K562 (cell line): Measurements from ENCODE around the gene PAX8. TPM values are rescaled to one million over a fixed set of nuclear protein-coding genes. Genes with fewer than 3 reads are reported as not detected.

Experiments used
- ARNT ChIP-seq, 2 experiments: fragments of 450-650 bp; IDR thresholded peaks; 2 replicates each; pipeline ENCODE4 v1.6.1; 2016; ENCODE audit warnings: mild to moderate bottlenecking in 1 of 2
- ATF7 ChIP-seq: fragments of 450-650 bp; IDR thresholded peaks from 2 replicates; pipeline ENCODE4 v1.7.1; 2014; ENCODE audit warnings: mild to moderate bottlenecking, moderate library complexity
- C11orf30 ChIP-seq: fragments of 450-650 bp; IDR thresholded peaks from 2 replicates; pipeline ENCODE4 v1.6.1; 2016; ENCODE audit warnings: low read depth, mild to moderate bottlenecking
- EHMT2 ChIP-seq: fragments of 450-650 bp; IDR thresholded peaks from 2 replicates; pipeline ENCODE4 v1.6.1; 2018; ENCODE audit warnings: antibody characterized with exemption
- ELF1 ChIP-seq: fragments of 200-800 bp; sonication (Bioruptor generic); IDR thresholded peaks from 2 replicates; pipeline ENCODE4 v1.6.1; 2016; ENCODE audit warnings: missing genetic modification characterization, missing compliant biosample characterization
- MED1 ChIP-seq: sonication (generic); formaldehyde crosslinking; IDR thresholded peaks from 2 replicates; pipeline ENCODE4 v1.8.1; 2023; ENCODE audit warnings: missing genetic modification reagents, borderline replicate concordance
- MTA3 ChIP-seq: fragments of 450-650 bp; formaldehyde crosslinking; IDR thresholded peaks from 2 replicates; pipeline ENCODE4 v1.6.1; 2017; ENCODE audit warnings: mild to moderate bottlenecking, borderline replicate concordance
- NR4A1 ChIP-seq, 2 experiments: fragments of 250-450 bp in 1 of 2; fragments of 450-650 bp in 1 of 2; sonication (Bioruptor Pico) in 1 of 2; IDR thresholded peaks; 2 replicates each; pipeline versions ENCODE4 v1.4.0 to v1.6.1; 2016 to 2020; ENCODE audit warnings: mild to moderate bottlenecking in 2 of 2, missing compliant biosample characterization in 1 of 2, missing genetic modification characterization in 1 of 2, moderate library complexity in 1 of 2
- PTRF ChIP-seq: fragments of 450-650 bp; IDR thresholded peaks from 2 replicates; pipeline ENCODE4 v1.6.1; 2016; ENCODE audit warnings: mild to moderate bottlenecking, missing genetic modification characterization, missing compliant biosample characterization
- RBBP5 ChIP-seq: fragments of 200-600 bp; sonication (generic); IDR thresholded peaks from 2 replicates; pipeline ENCODE4 v1.6.1; 2012; ENCODE audit warnings: borderline replicate concordance, mild to moderate bottlenecking, low read length, control low read depth, inconsistent platforms; ENCODE audit not compliant: insufficient read depth, poor library complexity, severe bottlenecking
- RBM17 ChIP-seq: fragments of 200-400 bp; formaldehyde crosslinking; IDR thresholded peaks from 2 replicates; pipeline ENCODE4 v1.6.1; 2017; ENCODE audit warnings: low read depth, mild to moderate bottlenecking, low read length, borderline replicate concordance
- SIRT6 ChIP-seq: IDR thresholded peaks from one replicate; pipeline ENCODE4 v1.6.1; 2012; ENCODE audit warnings: low read depth, mild to moderate bottlenecking, control low read depth, inconsistent platforms, low read length, moderate library complexity
- TAF1 ChIP-seq: IDR thresholded peaks from 2 replicates; pipeline ENCODE4 v1.6.1; 2011; ENCODE audit warnings: mild to moderate bottlenecking, low read length, moderate library complexity; ENCODE audit not compliant: insufficient read depth, control insufficient read depth, severe bottlenecking; ENCODE audit errors: extremely low read depth
- TRIM24 ChIP-seq, 2 experiments: fragments of 450-650 bp; IDR thresholded peaks; 2 replicates each; pipeline ENCODE4 v1.6.1; 2016
- ZNF551 ChIP-seq: fragments of 250-450 bp; sonication (Bioruptor Pico); IDR thresholded peaks from 2 replicates; pipeline ENCODE4 v1.5.0; 2021; ENCODE audit warnings: mild to moderate bottlenecking, moderate library complexity
- ZNF695 ChIP-seq: fragments of 450-650 bp; formaldehyde crosslinking; IDR thresholded peaks from 2 replicates; pipeline ENCODE4 v1.4.0; 2020; ENCODE audit warnings: mild to moderate bottlenecking, moderate library complexity
- ZNF707 ChIP-seq: fragments of 250-450 bp; sonication (Bioruptor Pico); conservative IDR thresholded peaks from 2 replicates; pipeline ENCODE4 v1.8.0; 2022; ENCODE audit warnings: inconsistent platforms, mild to moderate bottlenecking, moderate library complexity
- polyA plus RNA-seq, 8 experiments: library from polyadenylated mRNA; depleted of rRNA in 4 of 8; stranded (reverse) in 5 of 8; unstranded in 3 of 8; fragments of >200 nt; fragmentation: Nextera tagmentation in 2 of 8; fragmentation: Illumina TruSeq in 1 of 8; extraction: Ambion mirVana in 2 of 8; extraction: Trizol in 1 of 8; gene quantifications; 2 replicates each; pipeline versions ENCODE4 v1.2.1 to v1.2.3, GENCODE V29; 2011 to 2014; ENCODE audit warnings: inconsistent platforms in 1 of 8, missing spikeins in 1 of 8
- total RNA-seq, 7 experiments: library from RNA; depleted of rRNA in 6 of 7; stranded (reverse); fragments of >200 nt in 6 of 7; fragmentation: Illumina TruSeq in 2 of 7; extraction: Trizol in 2 of 7; gene quantifications; 2 replicates each; pipeline versions ENCODE4 v1.2.1 to v1.2.3, GENCODE V29; 2011 to 2021; ENCODE audit warnings: low replicate concordance in 1 of 7
- TF ChIP-seq, protein P1 (sequence below): fragments of 250-450 bp; sonication (Bioruptor Pico); IDR thresholded peaks from 2 replicates; pipeline ENCODE4 v1.4.0; 2020
- TF ChIP-seq, protein P2 (sequence below): fragments of 450-650 bp; formaldehyde crosslinking; IDR thresholded peaks from 2 replicates; pipeline ENCODE4 v1.4.0; 2022; ENCODE audit warnings: missing genetic modification characterization
- TF ChIP-seq, protein P3 (sequence below): fragments of 250-450 bp; sonication (Bioruptor Pico); IDR thresholded peaks from 2 replicates; pipeline ENCODE4 v1.8.0; 2022; ENCODE audit warnings: inconsistent platforms
- TF ChIP-seq, protein P4 (sequence below), 3 experiments: IDR thresholded peaks in 2 of 3; conservative IDR thresholded peaks in 1 of 3; 2 replicates each; pipeline ENCODE4 v1.5.1; 2011 to 2012; ENCODE audit warnings: low read length in 3 of 3, mild to moderate bottlenecking in 3 of 3, control low read depth in 2 of 3, improper control_type of control experiment in 1 of 3, inconsistent platforms in 1 of 3, low read depth in 1 of 3, mixed read lengths in 1 of 3, moderate library complexity in 1 of 3; ENCODE audit not compliant: insufficient read depth in 2 of 3

Gene PAX8
- total and polyA plus RNA-seq, 9 of the 15 experiments (the other 6 are each of a cell fraction or from before 2014, with no cell fraction given), result 0.13 to 2.1 (median 0.51) TPM

DNA sequence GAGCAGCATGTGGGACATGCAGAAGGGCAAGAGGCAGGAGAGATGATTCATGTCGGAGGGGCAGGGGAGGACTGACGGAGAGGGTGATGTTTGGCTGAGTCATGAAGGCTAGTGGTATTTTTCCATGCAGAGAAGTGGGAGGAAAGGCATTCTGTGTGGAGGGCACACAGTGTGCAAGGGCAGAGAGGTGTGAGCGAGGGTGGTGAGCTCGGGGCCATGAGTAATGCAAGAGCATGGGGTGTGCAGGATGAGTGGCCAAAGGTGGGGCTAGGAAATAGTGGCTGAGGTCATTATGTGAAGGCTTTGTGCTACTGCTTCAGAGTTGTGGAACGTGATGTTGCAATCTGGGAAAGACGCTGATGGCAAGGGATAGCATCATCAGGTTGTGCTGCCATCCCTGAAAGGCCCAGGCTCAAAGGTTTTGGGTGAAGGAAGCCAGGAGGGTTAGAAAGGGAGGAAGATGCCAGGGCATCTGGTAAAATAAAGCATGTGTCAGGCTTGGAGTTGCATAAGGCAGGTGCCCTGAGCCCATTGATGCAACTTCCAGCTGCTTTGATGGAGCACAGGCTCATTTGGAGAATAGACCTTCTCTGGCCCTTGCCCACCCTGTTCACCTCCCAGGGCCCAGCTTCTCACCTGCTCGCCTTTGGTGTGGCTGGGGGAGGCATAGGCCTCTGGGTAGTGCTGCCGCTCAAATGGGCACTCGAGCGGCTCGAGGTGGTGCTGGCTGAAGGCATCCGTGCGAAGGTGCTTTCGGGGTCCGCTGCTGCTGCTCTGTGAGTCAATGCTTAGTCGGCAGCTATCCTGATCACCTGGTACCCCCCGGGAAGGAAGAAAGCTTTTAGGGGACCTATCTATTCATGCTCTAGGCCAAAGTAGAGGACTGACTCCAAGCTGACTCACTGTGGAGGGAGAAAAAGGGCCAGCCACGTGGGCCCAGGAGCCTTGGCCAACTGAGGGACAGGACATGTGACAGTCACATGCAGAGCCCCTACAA is 37.5 kb downstream of the PAX8 start (continued):
- TF ChIP-seq MED1 (CRISPR knock-in tag) (no peak), ELF1 (tag) (no peak), ZNF695 (CRISPR knock-in tag) (no peak), RBBP5 (peak; percentile 4), ARNT (IDR thresholded peaks at IDR 0.05) (no peak), C11orf30 (peak; percentile 93), NR4A1 (CRISPR knock-in tag; IDR thresholded peaks at IDR 0.05) (no peak), NR4A1 (tag; IDR thresholded peaks at IDR 0.05) (no peak), TAF1 (no peak), MTA3 (0 out of 2 replicates have a peak, but pooled peaks have one; percentile 21), ZNF551 (CRISPR knock-in tag) (no peak), PTRF (tag) (no peak), RBM17 (no peak), ZNF707 (CRISPR knock-in tag) (no peak), ATF7 (peak; percentile 32; the same call in 1 of the 2 replicates), EHMT2 (peak; percentile 64; the same call in 1 of the 2 replicates), TRIM24 (IDR thresholded peaks at IDR 0.05) (peak; percentile 27 to 71; a peak in 2 of 4 replicates), SIRT6 (no peak)
- TF ChIP-seq, protein P1, sequence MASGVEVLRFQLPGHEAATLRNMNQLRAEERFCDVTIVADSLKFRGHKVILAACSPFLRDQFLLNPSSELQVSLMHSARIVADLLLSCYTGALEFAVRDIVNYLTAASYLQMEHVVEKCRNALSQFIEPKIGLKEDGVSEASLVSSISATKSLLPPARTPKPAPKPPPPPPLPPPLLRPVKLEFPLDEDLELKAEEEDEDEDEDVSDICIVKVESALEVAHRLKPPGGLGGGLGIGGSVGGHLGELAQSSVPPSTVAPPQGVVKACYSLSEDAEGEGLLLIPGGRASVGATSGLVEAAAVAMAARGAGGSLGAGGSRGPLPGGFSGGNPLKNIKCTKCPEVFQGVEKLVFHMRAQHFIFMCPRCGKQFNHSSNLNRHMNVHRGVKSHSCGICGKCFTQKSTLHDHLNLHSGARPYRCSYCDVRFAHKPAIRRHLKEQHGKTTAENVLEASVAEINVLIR, result no peak
- TF ChIP-seq, protein P2, sequence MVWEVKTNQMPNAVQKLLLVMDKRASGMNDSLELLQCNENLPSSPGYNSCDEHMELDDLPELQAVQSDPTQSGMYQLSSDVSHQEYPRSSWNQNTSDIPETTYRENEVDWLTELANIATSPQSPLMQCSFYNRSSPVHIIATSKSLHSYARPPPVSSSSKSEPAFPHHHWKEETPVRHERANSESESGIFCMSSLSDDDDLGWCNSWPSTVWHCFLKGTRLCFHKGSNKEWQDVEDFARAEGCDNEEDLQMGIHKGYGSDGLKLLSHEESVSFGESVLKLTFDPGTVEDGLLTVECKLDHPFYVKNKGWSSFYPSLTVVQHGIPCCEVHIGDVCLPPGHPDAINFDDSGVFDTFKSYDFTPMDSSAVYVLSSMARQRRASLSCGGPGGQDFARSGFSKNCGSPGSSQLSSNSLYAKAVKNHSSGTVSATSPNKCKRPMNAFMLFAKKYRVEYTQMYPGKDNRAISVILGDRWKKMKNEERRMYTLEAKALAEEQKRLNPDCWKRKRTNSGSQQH (CRISPR knock-in tag), result peak; percentile 69; the same call in 1 of the 2 replicates
- TF ChIP-seq, protein P3, sequence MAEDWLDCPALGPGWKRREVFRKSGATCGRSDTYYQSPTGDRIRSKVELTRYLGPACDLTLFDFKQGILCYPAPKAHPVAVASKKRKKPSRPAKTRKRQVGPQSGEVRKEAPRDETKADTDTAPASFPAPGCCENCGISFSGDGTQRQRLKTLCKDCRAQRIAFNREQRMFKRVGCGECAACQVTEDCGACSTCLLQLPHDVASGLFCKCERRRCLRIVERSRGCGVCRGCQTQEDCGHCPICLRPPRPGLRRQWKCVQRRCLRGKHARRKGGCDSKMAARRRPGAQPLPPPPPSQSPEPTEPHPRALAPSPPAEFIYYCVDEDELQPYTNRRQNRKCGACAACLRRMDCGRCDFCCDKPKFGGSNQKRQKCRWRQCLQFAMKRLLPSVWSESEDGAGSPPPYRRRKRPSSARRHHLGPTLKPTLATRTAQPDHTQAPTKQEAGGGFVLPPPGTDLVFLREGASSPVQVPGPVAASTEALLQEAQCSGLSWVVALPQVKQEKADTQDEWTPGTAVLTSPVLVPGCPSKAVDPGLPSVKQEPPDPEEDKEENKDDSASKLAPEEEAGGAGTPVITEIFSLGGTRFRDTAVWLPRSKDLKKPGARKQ (CRISPR knock-in tag), result no peak
- TF ChIP-seq, protein P4, sequence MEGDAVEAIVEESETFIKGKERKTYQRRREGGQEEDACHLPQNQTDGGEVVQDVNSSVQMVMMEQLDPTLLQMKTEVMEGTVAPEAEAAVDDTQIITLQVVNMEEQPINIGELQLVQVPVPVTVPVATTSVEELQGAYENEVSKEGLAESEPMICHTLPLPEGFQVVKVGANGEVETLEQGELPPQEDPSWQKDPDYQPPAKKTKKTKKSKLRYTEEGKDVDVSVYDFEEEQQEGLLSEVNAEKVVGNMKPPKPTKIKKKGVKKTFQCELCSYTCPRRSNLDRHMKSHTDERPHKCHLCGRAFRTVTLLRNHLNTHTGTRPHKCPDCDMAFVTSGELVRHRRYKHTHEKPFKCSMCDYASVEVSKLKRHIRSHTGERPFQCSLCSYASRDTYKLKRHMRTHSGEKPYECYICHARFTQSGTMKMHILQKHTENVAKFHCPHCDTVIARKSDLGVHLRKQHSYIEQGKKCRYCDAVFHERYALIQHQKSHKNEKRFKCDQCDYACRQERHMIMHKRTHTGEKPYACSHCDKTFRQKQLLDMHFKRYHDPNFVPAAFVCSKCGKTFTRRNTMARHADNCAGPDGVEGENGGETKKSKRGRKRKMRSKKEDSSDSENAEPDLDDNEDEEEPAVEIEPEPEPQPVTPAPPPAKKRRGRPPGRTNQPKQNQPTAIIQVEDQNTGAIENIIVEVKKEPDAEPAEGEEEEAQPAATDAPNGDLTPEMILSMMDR (IDR thresholded peaks at IDR 0.05 in 2 of 3, conservative IDR thresholded peaks at IDR 0.05 in 1 of 3; ENCODE audit: insufficient read depth in 2 of 3, low read depth in 1 of 3, low read length in 3 of 3), result no peak
